GM21528 (cell line): Measurements from ENCODE around the gene PLEKHA6.
"Not testable (repeated sequence)": the region's sequence is repeated elsewhere in the genome, so short reads cannot be mapped to it uniquely, and the experiment has no call there.

Experiments
- ATAC-seq: cut with Tn5 transposase; IDR thresholded peaks from one replicate; pipeline ENCODE4 v1.9.1; 2021; ENCODE audit warnings: mild to moderate bottlenecking, moderate library complexity; ENCODE audit not compliant: unreplicated experiment, low FRiP score

PLEKHA6 gene

GRCh38 chr1:204250428-204251030 lies 109.2 kb downstream of the PLEKHA6 start:
- no peak for ATAC-seq

GRCh38 chr1:204249736-204250427 lies 109.8 kb downstream of the PLEKHA6 start:
- no peak for ATAC-seq

- no peak for ATAC-seq
Measured at GRCh38 chr1:204248954-204249353, 110.8 kb downstream of the PLEKHA6 start.

- no peak for ATAC-seq
Measured at GRCh38 chr1:204246876-204247275, 112.9 kb downstream of the PLEKHA6 start.

GRCh38 chr1:204242920-204243319 lies 116.8 kb downstream of the PLEKHA6 start:
- no peak for ATAC-seq

- ATAC-seq = no peak
Measured at GRCh38 chr1:204241914-204242313, 117.8 kb downstream of the PLEKHA6 start.

GRCh38 chr1:204241050-204241449 lies 118.7 kb downstream of the PLEKHA6 start:
- ATAC-seq = no peak

GRCh38 chr1:204240233-204240632 lies 119.5 kb downstream of the PLEKHA6 start:
- no peak for ATAC-seq

GRCh38 chr1:204239401-204239800 lies 120.3 kb downstream of the PLEKHA6 start:
- not testable (repeated sequence) for ATAC-seq

GRCh38 chr1:204238520-204238919 lies 121.2 kb downstream of the PLEKHA6 start:
- not testable (repeated sequence) for ATAC-seq

GRCh38 chr1:204237515-204237914 lies 122.2 kb downstream of the PLEKHA6 start:
- ATAC-seq = not testable (repeated sequence)

GRCh38 chr1:204232526-204232925 lies 127.2 kb downstream of the PLEKHA6 start:
- ATAC-seq = no peak

- ATAC-seq = no peak
Measured at GRCh38 chr1:204230211-204230610, 129.5 kb downstream of the PLEKHA6 start.

- ATAC-seq = no peak
Measured at GRCh38 chr1:204228896-204229295, 130.8 kb downstream of the PLEKHA6 start.

GRCh38 chr1:204227996-204228785 lies 131.5 kb downstream of the PLEKHA6 start:
- ATAC-seq = no peak

- ATAC-seq = no peak
Measured at GRCh38 chr1:204227351-204227750, 132.4 kb downstream of the PLEKHA6 start.

GRCh38 chr1:204225841-204226735 lies 133.6 kb downstream of the PLEKHA6 start:
- no peak for ATAC-seq

- no peak for ATAC-seq
Measured at GRCh38 chr1:204224655-204225054, 135.1 kb downstream of the PLEKHA6 start.

- ATAC-seq = no peak
Measured at GRCh38 chr1:204223129-204223860, 136.4 kb downstream of the PLEKHA6 start.

GRCh38 chr1:204222764-204223055 lies 137.0 kb downstream of the PLEKHA6 start:
- ATAC-seq = no peak
